Caco-2 (cell line): ENCODE data around the gene NIT1. TPM values are rescaled to one million over a fixed set of nuclear protein-coding genes. Genes with fewer than 3 reads are reported as not detected.

ENCODE experiments used
- BruUV-seq: library from RNA; stranded (reverse); fragments of 400-500 nt; replicated peaks from 2 replicates; lab custom pipeline; 2021; lab: Mats Ljungman, UMichigan
- CTCF ChIA-PET: fragments of 300-600 bp; sonication (Branson Sonifier 250); formaldehyde crosslinking; loops from one replicate; lab custom pipeline; 2022; ENCODE audit warnings: antibody characterized with exemption; lab: Charles Lee
- POLR2A ChIA-PET: fragments of 300-600 bp; sonication (Branson Sonifier 250); formaldehyde crosslinking; loops from one replicate; lab custom pipeline; 2022; ENCODE audit warnings: antibody characterized with exemption; lab: Charles Lee
- DNase-seq, 2 experiments: peaks; one replicate each; pipeline versions ENCODE4 v3.0.0 to v3.0.0-alpha.2; 2020 to 2022
- H3K27me3 ChIP-seq: replicated peaks from 2 replicates; pipeline ENCODE4 v1.6.0; 2011; ENCODE audit warnings: low read length; ENCODE audit not compliant: control insufficient read depth, insufficient read depth
- H3K36me3 ChIP-seq: 2 replicates; pipeline ENCODE4 v1.5.1; 2011; ENCODE audit warnings: low read length; ENCODE audit not compliant: control insufficient read depth, insufficient read depth
- H3K4me1 ChIP-seq: fragments of 250-450 bp; sonication (Bioruptor Pico); 2 replicates; pipeline ENCODE4 v1.5.1; 2020; ENCODE audit warnings: mild to moderate bottlenecking
- H3K4me3 ChIP-seq: 2 replicates; pipeline ENCODE4 v1.5.1; 2011; ENCODE audit warnings: low read depth, mild to moderate bottlenecking, control low read depth, low read length
- H3K9me3 ChIP-seq: fragments of 250-450 bp; sonication (Bioruptor Pico); 2 replicates; pipeline ENCODE4 v1.5.1; 2020; ENCODE audit warnings: mild to moderate bottlenecking, moderate library complexity
- H3K27ac Mint-ChIP-seq: one replicate; pipeline ENCODE4 v1.8.0; 2022; ENCODE audit warnings: mixed read lengths; ENCODE audit not compliant: unreplicated experiment
- H3K27me3 Mint-ChIP-seq: one replicate; pipeline ENCODE4 v1.8.0; 2022; ENCODE audit warnings: mixed read lengths; ENCODE audit not compliant: insufficient read depth, unreplicated experiment
- H3K36me3 Mint-ChIP-seq: one replicate; pipeline ENCODE4 v1.8.0; 2022; ENCODE audit warnings: mild to moderate bottlenecking, mixed read lengths; ENCODE audit not compliant: insufficient read depth, unreplicated experiment
- H3K4me1 Mint-ChIP-seq: one replicate; pipeline ENCODE4 v1.8.0; 2022; ENCODE audit warnings: low read depth, mixed read lengths; ENCODE audit not compliant: unreplicated experiment
- H3K4me3 Mint-ChIP-seq: one replicate; pipeline ENCODE4 v1.8.0; 2022; ENCODE audit warnings: mild to moderate bottlenecking, moderate library complexity, mixed read lengths; ENCODE audit not compliant: unreplicated experiment
- H3K9me3 Mint-ChIP-seq: one replicate; pipeline ENCODE4 v1.8.0; 2022; ENCODE audit warnings: mixed read lengths; ENCODE audit not compliant: unreplicated experiment
- intact Hi-C: fragments of 100-400 bp; cut with micrococcal nuclease; formaldehyde crosslinking; loops from one replicate; pipeline ENCODE4 v1.10.0; 2022; ENCODE audit not compliant: unreplicated experiment
- total RNA-seq: library from RNA; stranded (reverse); gene quantifications from 2 replicates; pipeline ENCODE4 v1.2.3, GENCODE V29; 2022
- TF ChIP-seq, protein P1 (sequence below), 2 experiments: fragments of 200-600 bp in 1 of 2; IDR thresholded peaks; 1 replicate in 1 of 2; 2 replicates in 1 of 2; pipeline versions ENCODE4 v1.5.1 to v1.8.0; 2011 to 2022; ENCODE audit warnings: antibody characterized with exemption in 1 of 2, control low read depth in 1 of 2, inconsistent platforms in 1 of 2, low read depth in 1 of 2, low read length in 1 of 2, mild to moderate bottlenecking in 1 of 2, moderate library complexity in 1 of 2; ENCODE audit not compliant: insufficient read depth in 1 of 2, severe bottlenecking in 1 of 2, unreplicated experiment in 1 of 2

NIT1 gene
- total RNA-seq, 1 experiment from 2014 or later = 42.1 TPM

DNA sequence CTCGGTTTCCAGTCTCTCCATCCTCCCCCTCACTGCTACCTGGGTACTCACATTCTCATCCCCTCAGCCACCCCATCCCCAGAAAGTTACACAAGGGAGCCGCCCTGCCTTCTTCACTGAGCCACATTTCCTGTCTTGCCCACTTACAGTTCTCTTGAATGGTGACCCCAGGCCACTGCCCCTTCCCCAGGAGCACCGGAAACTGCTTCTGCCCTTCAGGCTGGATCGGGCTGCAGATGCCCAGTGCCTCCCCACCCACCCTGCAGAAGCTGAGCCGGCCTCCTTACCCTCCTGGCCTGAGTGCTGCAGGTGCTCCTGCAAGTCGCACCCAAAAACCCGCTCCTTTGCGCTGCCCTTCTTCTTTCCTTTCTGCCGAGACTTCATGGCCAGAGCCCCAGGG, 48.7 kb upstream of the NIT1 start:
- no TSS peak for BruUV-seq
- intact Hi-C loops = no loop called here
- H3K27me3 Mint-ChIP-seq = peaks cover 3% of the 10 kb centered on the region
- H3K36me3 ChIP-seq = no peaks in the 10 kb centered on the region
- no peak overlapping the region for H3K27ac Mint-ChIP-seq
- no peak for DNase-seq
- no peaks in the 10 kb centered on the region for H3K9me3 Mint-ChIP-seq
- POLR2A ChIA-PET = no interaction called here
- no peaks in the 10 kb centered on the region for H3K4me1 ChIP-seq
- H3K4me3 Mint-ChIP-seq = no peak overlapping the region
- CTCF ChIA-PET = no interaction called here
- H3K9me3 ChIP-seq = no peaks in the 10 kb centered on the region
- H3K27me3 ChIP-seq = no peaks in the 10 kb centered on the region
- TF ChIP-seq, protein P1, sequence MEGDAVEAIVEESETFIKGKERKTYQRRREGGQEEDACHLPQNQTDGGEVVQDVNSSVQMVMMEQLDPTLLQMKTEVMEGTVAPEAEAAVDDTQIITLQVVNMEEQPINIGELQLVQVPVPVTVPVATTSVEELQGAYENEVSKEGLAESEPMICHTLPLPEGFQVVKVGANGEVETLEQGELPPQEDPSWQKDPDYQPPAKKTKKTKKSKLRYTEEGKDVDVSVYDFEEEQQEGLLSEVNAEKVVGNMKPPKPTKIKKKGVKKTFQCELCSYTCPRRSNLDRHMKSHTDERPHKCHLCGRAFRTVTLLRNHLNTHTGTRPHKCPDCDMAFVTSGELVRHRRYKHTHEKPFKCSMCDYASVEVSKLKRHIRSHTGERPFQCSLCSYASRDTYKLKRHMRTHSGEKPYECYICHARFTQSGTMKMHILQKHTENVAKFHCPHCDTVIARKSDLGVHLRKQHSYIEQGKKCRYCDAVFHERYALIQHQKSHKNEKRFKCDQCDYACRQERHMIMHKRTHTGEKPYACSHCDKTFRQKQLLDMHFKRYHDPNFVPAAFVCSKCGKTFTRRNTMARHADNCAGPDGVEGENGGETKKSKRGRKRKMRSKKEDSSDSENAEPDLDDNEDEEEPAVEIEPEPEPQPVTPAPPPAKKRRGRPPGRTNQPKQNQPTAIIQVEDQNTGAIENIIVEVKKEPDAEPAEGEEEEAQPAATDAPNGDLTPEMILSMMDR (IDR thresholded peaks at IDR 0.05; ENCODE audit: insufficient read depth in 1 of 2, low read depth in 1 of 2, low read length in 1 of 2, severe bottlenecking in 1 of 2, unreplicated experiment in 1 of 2) = no peak
- no peak overlapping the region for H3K4me3 ChIP-seq
- H3K36me3 Mint-ChIP-seq = peaks cover 4% of the 10 kb centered on the region
- H3K4me1 Mint-ChIP-seq = peaks cover 9% of the 10 kb centered on the region

DNA sequence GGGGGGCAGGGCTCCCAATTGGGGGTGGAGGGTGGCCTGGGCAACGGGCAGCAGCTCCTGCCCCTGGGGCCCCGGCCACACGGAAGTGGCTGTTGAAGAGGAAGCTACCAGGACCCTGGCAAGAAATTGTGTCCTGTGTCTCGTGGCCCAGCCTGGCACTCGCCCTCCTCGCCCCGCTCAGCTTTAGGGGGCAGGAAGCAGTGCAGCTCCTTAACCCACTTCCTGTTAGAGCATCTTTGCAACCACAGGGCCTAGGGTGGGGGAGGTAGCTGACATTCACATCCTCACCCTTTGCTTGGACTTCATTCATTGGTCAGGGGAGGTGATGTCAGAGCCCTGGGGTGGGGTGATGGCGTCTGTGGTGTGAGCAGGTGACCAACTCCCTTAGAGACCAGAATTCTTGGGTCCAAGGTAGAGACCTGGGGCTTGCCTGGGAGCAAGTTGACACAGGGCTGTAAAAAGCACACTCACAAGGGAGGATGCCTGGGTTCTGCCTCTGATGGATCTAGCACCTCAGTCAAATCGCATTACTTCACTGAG, 48.1 kb upstream of the NIT1 start, which contains the start of gene ARHGAP30:
Gene ARHGAP30 (minus strand): TSS at position 161 of the 540 bp plus-strand sequence. CDS start 267 bp downstream, outside the sequence.
- ChIA-PET CTCF (interaction anchor here (0.6 to 3.4 kb wide), 2 partner anchors 28 to 32 kb away, joined by 3 to 32 read pairs; partner anchors contain the start of gene KLHDC9), POLR2A (interaction anchor here (0.6 kb wide), 1 partner anchor 299 kb away, joined by 3 read pairs; no protein-coding TSS in a partner anchor)
- Histone ChIP-seq H3K27me3 (no peaks in the 10 kb centered on the region), H3K4me3 (no peak within 1 kb of the TSS), H3K4me1 (no peaks in the 10 kb centered on the region), H3K9me3 (no peaks in the 10 kb centered on the region), H3K36me3 (no peaks in the 10 kb centered on the region)
- Mint-ChIP-seq H3K9me3 (no peaks in the 10 kb centered on the region), H3K27me3 (no peaks in the 10 kb centered on the region), H3K27ac (no peak within 1 kb of the TSS), H3K4me1 (peaks cover 9% of the 10 kb centered on the region), H3K36me3 (peaks cover 4% of the 10 kb centered on the region), H3K4me3 (no peak within 1 kb of the TSS)
- intact Hi-C loops = no loop called here
- no TSS peak for BruUV-seq
- TF ChIP-seq, protein P1 (IDR thresholded peaks at IDR 0.05; ENCODE audit: insufficient read depth in 1 of 2, low read depth in 1 of 2, low read length in 1 of 2, severe bottlenecking in 1 of 2, unreplicated experiment in 1 of 2) = no peak
- no peak for DNase-seq

GRCh38 chr1:161070761-161071160, 47.1 kb upstream of the NIT1 start:
- Mint-ChIP-seq H3K9me3 (no peaks in the 10 kb centered on the region), H3K36me3 (peaks cover 4% of the 10 kb centered on the region), H3K4me3 (no peak overlapping the region), H3K4me1 (peaks cover 9% of the 10 kb centered on the region), H3K27ac (no peak overlapping the region), H3K27me3 (no peaks in the 10 kb centered on the region)
- Histone ChIP-seq H3K9me3 (no peaks in the 10 kb centered on the region), H3K36me3 (no peaks in the 10 kb centered on the region), H3K4me3 (no peak overlapping the region), H3K27me3 (no peaks in the 10 kb centered on the region), H3K4me1 (no peaks in the 10 kb centered on the region)
- DNase-seq = no peak
- ChIA-PET CTCF (interaction anchor here (3.4 kb wide), 1 partner anchor 27 kb away, joined by 32 read pairs; the partner anchor contains the start of gene KLHDC9), POLR2A (no interaction called here)
- TF ChIP-seq, protein P1 (IDR thresholded peaks at IDR 0.05; ENCODE audit: insufficient read depth in 1 of 2, low read depth in 1 of 2, low read length in 1 of 2, severe bottlenecking in 1 of 2, unreplicated experiment in 1 of 2) = no peak
- intact Hi-C loops = loop anchor here (1.0 kb wide), 2 partner anchors 69 to 77 kb away; no protein-coding TSS in a partner anchor
- BruUV-seq = no TSS peak
